Fibroblast of villous mesenchyme (primary cell): ENCODE results near the gene PTPN9. TPM values are rescaled to one million over a fixed set of nuclear protein-coding genes. Genes with fewer than 3 reads are reported as not detected.

Experiments used
- DNase-seq: peaks from one replicate; pipeline ENCODE4 v3.0.0-alpha.2; 2010; ENCODE audit warnings: low read depth
- H3K4me3 ChIP-seq: 2 replicates; pipeline ENCODE4 v1.5.1; 2011; ENCODE audit warnings: low read depth, mild to moderate bottlenecking, low read length
- total RNA-seq: library from RNA; depleted of rRNA; stranded (reverse); fragments of >200 nt; gene quantifications from 2 replicates; pipeline ENCODE4 v1.2.3, GENCODE V29; 2012
- TF ChIP-seq, protein P1 (sequence below): IDR thresholded peaks from 2 replicates; pipeline ENCODE4 v1.5.1; 2012; ENCODE audit warnings: low read depth, mild to moderate bottlenecking, low read length; ENCODE audit not compliant: insufficient read depth

PTPN9 gene
- 23.5 and 32.4 TPM in 2 replicates for total RNA-seq

DNA sequence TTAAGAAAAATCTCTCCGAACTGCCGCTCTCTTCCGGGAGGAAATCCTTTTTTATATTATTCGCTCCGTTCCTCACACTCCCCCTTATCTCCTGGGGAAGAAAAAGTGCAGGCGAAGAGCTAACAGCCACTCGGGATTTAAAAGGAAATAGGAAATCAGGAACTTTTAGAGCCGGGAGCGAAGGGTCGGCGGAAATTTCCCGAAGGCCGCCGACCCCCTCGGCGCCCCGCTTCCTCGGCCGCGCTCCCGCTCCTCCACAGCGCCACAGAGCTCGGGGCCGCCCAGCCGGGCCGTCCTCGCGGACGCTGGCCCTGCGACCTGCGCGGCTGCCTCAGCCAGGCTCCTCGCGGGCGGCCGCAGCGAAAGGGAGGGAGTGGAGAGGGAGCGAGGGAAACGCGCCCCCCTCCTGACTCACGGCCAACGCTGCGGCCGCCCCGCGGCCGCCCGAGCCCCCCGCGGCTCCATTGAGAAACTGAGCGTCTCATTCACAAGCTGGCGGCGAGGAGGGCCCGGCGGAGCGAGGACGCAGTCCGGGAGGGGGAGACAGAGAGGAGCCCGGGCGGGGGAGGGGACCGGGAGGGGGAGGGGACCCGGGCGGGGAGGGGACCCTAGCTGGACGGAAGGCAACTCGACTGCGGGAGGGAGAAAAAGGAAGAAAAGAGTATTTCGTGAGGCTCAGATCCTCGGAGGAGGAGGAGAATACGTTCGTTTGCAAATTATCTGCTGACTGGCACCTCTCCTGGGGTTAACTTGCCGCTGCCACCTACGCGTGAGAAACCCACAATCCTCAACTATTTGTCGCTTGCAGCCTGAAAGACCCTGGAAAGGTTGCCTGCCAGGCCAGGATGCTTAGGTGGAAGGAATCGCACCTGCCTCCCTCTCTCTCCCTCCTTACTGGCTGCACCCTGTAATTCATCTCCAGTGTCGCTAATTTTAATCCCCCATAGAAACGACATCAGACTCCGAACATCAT lies at the start of gene PTPN9:
Gene PTPN9, minus strand, starts transcription at position 368 of the 973 bp plus-strand sequence. CDS start 539 bp downstream, outside the sequence.
- TF ChIP-seq, protein P1, sequence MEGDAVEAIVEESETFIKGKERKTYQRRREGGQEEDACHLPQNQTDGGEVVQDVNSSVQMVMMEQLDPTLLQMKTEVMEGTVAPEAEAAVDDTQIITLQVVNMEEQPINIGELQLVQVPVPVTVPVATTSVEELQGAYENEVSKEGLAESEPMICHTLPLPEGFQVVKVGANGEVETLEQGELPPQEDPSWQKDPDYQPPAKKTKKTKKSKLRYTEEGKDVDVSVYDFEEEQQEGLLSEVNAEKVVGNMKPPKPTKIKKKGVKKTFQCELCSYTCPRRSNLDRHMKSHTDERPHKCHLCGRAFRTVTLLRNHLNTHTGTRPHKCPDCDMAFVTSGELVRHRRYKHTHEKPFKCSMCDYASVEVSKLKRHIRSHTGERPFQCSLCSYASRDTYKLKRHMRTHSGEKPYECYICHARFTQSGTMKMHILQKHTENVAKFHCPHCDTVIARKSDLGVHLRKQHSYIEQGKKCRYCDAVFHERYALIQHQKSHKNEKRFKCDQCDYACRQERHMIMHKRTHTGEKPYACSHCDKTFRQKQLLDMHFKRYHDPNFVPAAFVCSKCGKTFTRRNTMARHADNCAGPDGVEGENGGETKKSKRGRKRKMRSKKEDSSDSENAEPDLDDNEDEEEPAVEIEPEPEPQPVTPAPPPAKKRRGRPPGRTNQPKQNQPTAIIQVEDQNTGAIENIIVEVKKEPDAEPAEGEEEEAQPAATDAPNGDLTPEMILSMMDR = peak; percentile 33
- H3K4me3 ChIP-seq = peak within 1 kb of the TSS; percentile 85
- DNase-seq = peak; percentile 80

DNA sequence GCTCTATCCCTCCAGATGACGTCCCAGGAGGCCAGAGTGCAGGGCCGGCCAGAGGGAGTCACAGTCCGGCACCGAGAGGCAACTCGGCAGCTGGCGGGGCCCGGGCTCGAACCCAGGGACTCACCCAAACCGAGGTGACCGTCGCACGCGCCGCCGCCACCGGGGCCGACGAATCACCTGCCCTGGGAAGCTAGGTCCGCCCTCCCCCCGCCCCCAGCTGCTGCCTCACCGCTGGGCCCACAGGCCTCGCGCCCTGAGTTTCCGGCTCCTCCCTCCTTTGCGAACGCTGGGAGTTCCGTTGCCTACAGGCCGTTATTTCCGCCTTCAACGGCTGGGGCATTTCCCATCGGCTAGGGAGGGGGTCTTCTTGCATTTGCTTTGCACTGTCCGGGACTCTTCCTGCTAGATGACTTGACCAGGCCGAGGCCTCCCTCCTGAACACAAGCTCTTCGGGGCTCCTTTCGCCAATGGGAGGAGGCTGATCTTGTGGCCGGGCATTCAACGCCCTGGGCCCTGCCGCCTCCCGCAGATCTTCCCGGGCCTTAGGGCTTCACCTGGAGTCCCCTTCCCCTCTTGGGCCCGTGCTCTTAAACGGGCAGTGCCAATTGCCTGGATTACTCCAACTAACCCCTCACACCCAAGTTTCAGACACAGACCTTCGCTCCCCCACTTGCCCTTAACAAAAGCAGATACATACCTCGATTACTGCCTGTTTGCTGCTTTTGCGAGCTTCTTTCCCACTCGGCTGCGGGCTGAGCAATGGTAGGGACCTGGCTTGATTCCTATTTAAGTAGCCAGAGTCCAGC lies 46.6 kb upstream of the PTPN9 start, which contains the start of gene SNUPN:
Gene SNUPN, minus strand, starts transcription at position 184 of the 806 bp plus-strand sequence. CDS start 4,674 bp downstream, outside the sequence.
- TF ChIP-seq, protein P1 = no peak
- H3K4me3 ChIP-seq = peak within 1 kb of the TSS; percentile 91
- peak; percentile 92 for DNase-seq

DNA sequence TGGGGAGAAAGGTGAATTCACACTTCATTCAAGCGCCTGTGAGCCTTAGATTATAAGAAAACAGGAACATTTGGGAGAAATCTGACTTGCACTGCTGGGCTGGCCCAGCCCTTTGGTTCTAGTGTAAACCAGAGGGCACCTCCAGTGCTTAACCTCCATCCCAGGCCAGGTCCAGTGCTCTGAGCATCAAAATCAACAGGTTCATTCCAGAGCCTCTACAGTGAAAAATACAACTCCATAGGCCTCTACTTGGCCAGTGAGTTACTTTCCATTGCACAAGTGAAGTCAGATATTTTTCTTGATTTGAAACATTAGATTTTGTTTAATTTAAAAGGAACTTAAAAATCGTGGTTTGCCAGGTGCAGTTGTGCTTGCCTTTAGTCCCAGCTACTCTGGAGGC lies 43.4 kb upstream of the PTPN9 start:
- H3K4me3 ChIP-seq = no peak overlapping the region
- DNase-seq = no peak
- TF ChIP-seq, protein P1 = no peak

DNA sequence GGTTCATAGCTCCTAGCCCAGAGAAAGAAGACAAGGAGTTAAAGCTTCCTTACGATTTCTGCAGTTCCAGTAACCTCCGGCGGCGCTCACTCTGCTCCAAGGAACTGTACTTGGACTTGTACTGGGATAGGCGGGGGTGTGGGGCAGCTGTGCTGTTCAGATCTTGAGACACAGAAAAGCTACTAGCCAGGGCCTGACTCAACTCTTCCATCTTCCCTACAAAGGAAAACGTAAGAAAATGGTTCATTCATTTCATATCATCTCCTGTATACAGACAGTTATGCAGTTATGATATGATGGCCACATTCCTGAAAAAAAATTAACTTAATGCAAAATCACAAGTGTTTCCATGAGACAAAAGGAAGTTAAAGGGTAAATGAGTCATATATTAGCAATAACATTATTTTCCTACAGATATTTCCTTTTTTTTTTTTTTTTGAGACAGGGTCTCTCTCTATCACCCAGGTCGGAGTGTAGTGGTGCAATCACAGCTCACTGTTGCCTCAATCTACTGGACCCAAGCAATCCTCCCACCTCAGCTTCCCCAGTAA lies 41.8 kb upstream of the PTPN9 start:
- peak; percentile 94 for DNase-seq
- peak overlapping the region; percentile 54 for H3K4me3 ChIP-seq
- TF ChIP-seq, protein P1 = peak; percentile 45

DNA sequence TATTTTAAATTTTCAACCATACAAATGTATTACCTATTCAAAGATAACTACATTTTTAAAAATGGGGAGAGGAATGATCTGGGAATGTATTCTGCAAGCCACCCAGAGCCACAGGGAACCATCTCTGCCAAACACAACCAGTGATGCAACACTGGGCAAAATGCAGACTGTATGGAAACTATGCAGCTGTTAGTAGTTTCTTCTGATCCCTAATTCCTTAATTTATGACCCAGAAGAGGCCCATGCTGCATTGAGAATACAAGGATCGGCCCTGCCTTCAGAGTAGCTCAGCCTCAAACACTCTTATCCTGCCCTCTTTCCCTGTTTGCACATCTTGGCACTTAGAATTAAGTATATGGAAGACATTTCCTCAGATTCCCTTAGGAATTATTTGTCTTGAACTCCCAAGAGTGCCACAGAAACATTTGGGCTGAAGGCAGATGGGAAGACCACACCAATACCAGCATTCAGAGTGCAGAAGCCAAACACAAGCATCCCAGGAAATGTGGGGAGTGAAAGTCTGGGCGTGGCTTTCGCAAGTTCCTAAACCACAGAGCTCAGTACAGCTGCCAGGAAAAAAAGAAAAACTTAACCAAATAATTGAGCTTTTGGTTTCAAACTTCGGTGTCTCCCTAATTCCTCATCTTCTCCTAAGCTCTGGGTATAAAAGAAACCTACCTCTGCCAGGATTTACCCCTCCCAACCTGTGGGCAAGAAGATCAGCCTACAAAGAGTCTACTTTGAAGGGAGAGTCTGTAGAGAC lies 41.1 kb upstream of the PTPN9 start:
- TF ChIP-seq, protein P1 = no peak
- peak overlapping the region; percentile 54 for H3K4me3 ChIP-seq
- peak; percentile 82 for DNase-seq

DNA sequence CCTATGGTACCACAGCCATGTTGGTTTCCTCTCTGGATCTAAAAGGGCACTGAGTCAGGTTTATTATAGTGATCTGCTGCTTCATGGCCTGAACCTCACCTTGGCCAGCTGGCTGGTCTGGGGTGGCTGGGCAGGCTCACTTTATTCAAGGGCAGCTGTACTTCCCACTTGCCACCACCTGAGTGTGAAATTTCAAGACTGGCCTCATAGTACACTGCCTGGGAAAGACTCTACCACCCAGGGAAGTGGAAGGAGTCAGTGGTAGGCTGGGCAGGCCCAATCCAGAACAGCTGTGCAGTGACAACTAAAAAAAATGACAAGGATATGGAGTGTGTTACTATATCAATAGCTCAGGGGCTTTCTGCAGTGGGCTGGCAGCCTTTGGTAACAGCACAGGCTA lies 37.7 kb upstream of the PTPN9 start:
- no peak for DNase-seq
- TF ChIP-seq, protein P1 = no peak
- H3K4me3 ChIP-seq = no peak overlapping the region
